ENCODE data around the gene SELENON.

GRCh38 chr1:25817840-25818501 lies 18.0 kb downstream of the SELENON start:
- TF ChIP-seq POLR2AphosphoS5 (IDR thresholded peaks at IDR 0.05) (no peak), POLR2A (IDR thresholded peaks at IDR 0.05) (no peak)
